GM03348 (cell line): ENCODE data around the gene RBSN.

Experiments
- DNase-seq: peaks from one replicate; pipeline ENCODE4 v3.0.0; 2012; ENCODE audit warnings: low spot score

Gene RBSN

GRCh38 chr3:15099364-15100098 lies 583 bp upstream of the RBSN start:
- DNase-seq, result peak; percentile 19

- DNase-seq, result no peak
Measured at GRCh38 chr3:15097891-15098290, 1.1 kb downstream of the RBSN start.

- no peak for DNase-seq
Measured at GRCh38 chr3:15096046-15096445, 2.9 kb downstream of the RBSN start.

- DNase-seq, result no peak
Measured at GRCh38 chr3:15094187-15094875, 4.6 kb downstream of the RBSN start.

GRCh38 chr3:15092686-15093085 lies 6.3 kb downstream of the RBSN start:
- DNase-seq, result no peak

- no peak for DNase-seq
Measured at GRCh38 chr3:15091575-15091974, 7.4 kb downstream of the RBSN start.

GRCh38 chr3:15089201-15089600 lies 9.7 kb downstream of the RBSN start:
- DNase-seq, result no peak

- DNase-seq, result no peak
Measured at GRCh38 chr3:15086699-15087098, 12.2 kb downstream of the RBSN start.

- no peak for DNase-seq
Measured at GRCh38 chr3:15086263-15086662, 12.7 kb downstream of the RBSN start.

GRCh38 chr3:15083252-15083651 lies 15.7 kb downstream of the RBSN start:
- no peak for DNase-seq

- DNase-seq, result peak; percentile 36
Measured at GRCh38 chr3:15081960-15082664, 16.8 kb downstream of the RBSN start.

GRCh38 chr3:15079091-15079490 lies 19.9 kb downstream of the RBSN start:
- no peak for DNase-seq

- DNase-seq, result no peak
Measured at GRCh38 chr3:15074500-15074899, 24.4 kb downstream of the RBSN start.

- DNase-seq, result no peak
Measured at GRCh38 chr3:15071699-15072098, 27.2 kb downstream of the RBSN start.

- DNase-seq, result no peak
Measured at GRCh38 chr3:15069441-15069840, 29.5 kb downstream of the RBSN start.

- DNase-seq, result no peak
Measured at GRCh38 chr3:15066467-15066866, 32.5 kb downstream of the RBSN start.

GRCh38 chr3:15065550-15066007 lies 33.4 kb downstream of the RBSN start:
- DNase-seq, result no peak

- peak; percentile 98 for DNase-seq
Measured at GRCh38 chr3:15064835-15065549, 34.0 kb downstream of the RBSN start, which contains the start of gene MRPS25. Gene MRPS25, minus strand, starts transcription at chr3:15065315. Its CDS starts 121 bp downstream, at chr3:15065194.

GRCh38 chr3:15064299-15064834 lies 34.6 kb downstream of the RBSN start:
- peak; percentile 66 for DNase-seq

- DNase-seq, result no peak
Measured at GRCh38 chr3:15063656-15064286, 35.2 kb downstream of the RBSN start.

- DNase-seq, result no peak
Measured at GRCh38 chr3:15063238-15063637, 35.7 kb downstream of the RBSN start.
